ENCODE data around the gene USP20.

Gene USP20

DNA sequence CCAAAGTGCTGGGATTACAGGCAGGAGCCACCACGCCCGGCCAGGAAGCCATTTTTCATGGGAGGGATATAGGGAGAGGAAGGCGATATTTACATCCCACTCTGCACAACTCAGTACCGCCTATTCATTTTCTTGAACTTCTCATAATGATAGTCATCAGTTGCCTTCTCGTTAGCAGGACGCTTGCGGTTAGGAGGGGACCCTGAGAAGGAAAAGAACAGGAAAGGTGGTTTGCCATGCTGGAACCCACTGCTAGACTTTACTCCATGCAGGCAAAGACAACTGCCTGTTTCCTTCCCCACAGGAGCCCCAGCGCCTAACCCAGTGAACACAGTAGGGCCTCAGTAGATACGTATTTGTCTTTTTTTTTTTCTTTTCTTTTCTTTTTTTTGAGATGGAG, 7.2 kb upstream of the USP20 start:
- in situ Hi-C loops (cut with HindIII; ENCODE audit: low sequenced_read_pairs): no loop called here
- no peak for DNase-seq (ENCODE audit: low read depth, low spot score)
- TF ChIP-seq, protein P1, sequence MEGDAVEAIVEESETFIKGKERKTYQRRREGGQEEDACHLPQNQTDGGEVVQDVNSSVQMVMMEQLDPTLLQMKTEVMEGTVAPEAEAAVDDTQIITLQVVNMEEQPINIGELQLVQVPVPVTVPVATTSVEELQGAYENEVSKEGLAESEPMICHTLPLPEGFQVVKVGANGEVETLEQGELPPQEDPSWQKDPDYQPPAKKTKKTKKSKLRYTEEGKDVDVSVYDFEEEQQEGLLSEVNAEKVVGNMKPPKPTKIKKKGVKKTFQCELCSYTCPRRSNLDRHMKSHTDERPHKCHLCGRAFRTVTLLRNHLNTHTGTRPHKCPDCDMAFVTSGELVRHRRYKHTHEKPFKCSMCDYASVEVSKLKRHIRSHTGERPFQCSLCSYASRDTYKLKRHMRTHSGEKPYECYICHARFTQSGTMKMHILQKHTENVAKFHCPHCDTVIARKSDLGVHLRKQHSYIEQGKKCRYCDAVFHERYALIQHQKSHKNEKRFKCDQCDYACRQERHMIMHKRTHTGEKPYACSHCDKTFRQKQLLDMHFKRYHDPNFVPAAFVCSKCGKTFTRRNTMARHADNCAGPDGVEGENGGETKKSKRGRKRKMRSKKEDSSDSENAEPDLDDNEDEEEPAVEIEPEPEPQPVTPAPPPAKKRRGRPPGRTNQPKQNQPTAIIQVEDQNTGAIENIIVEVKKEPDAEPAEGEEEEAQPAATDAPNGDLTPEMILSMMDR (IDR thresholded peaks at IDR 0.05; ENCODE audit: low read depth, low read length): no peak
- H3K4me3 ChIP-seq (ENCODE audit: low read depth, low read length): no peak overlapping the region

DNA sequence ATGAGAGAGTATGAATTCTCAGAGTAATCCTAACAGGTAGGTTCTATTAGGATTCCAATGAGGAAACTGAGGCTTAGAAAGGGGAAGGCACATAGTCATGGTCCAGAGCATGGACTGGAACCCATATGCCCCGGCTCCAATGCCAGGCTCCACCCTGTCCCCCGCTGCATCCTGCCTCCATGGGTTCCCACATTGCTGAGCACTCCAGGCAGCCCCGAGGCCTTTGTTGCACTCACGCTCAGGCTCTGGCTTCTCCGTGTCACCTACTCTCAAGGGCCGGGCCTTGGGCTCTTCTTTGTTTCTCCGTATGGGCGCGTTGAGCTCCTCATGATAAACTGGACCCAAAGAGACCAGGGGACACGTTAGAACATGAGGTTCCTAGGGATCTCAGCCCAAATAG, 6.3 kb upstream of the USP20 start:
- DNase-seq (ENCODE audit: low read depth, low spot score): no peak
- in situ Hi-C loops (cut with HindIII; ENCODE audit: low sequenced_read_pairs): no loop called here
- no peak overlapping the region for H3K4me3 ChIP-seq (ENCODE audit: low read depth, low read length)
- TF ChIP-seq, protein P1 (IDR thresholded peaks at IDR 0.05; ENCODE audit: low read depth, low read length): no peak

DNA sequence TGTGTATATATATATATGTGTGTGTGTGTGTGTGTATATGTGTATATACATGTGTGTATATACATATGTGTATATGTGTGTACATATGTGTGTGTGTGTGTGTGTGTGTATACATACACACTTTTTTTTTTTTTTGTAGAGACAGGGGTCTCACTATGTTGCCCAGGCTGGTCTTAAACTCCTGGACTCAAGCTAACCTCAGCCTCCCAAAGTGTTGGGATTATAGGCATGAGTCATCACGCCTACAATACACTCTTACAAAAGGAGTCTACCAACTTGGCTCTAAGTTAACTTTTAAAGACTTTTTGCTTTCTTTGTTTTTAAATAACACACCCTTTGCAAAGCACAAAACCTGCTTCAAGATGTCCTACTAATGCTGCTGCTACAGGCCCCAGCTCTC, 2.3 kb upstream of the USP20 start:
- no peak overlapping the region for H3K4me3 ChIP-seq (ENCODE audit: low read depth, low read length)
- in situ Hi-C loops (cut with HindIII; ENCODE audit: low sequenced_read_pairs): no loop called here
- TF ChIP-seq, protein P1 (IDR thresholded peaks at IDR 0.05; ENCODE audit: low read depth, low read length): no peak
- no peak for DNase-seq (ENCODE audit: low read depth, low spot score)

DNA sequence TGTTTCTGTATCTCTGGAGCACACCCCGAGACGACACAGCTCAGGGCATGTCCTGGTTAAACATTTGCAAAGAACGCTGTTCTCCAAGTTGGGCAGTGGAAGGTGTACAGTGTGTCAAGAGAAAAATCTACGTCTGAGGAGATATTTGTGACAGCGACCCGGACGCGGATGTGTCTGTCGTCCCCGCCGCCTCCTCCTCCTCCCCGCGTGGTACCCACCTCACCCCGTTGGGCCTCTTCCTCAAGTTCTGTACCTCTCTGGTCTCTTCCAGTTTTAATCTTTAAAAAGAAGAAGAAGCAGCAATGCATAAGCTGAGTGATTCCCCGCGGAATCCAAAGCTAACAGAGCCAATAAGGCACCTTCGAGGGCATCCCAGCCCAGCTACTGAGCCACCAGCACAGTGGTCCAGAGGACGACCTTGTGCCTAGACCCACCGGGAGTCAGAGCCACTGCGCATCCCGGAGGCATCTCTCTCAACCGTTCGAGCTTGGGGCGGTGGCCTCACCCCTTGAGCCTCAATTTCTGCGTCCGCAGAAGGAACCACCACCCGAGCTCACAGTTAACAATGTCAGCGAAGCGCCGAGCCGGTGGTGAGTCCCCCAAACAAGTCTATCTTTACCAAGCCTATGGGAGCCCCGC, 650 bp upstream of the USP20 start:
- in situ Hi-C loops (cut with HindIII; ENCODE audit: low sequenced_read_pairs): no loop called here
- peak; percentile 7 for DNase-seq (ENCODE audit: low read depth, low spot score)
- TF ChIP-seq, protein P1 (IDR thresholded peaks at IDR 0.05; ENCODE audit: low read depth, low read length): no peak
- H3K4me3 ChIP-seq (ENCODE audit: low read depth, low read length): peak overlapping the region; percentile 94

DNA sequence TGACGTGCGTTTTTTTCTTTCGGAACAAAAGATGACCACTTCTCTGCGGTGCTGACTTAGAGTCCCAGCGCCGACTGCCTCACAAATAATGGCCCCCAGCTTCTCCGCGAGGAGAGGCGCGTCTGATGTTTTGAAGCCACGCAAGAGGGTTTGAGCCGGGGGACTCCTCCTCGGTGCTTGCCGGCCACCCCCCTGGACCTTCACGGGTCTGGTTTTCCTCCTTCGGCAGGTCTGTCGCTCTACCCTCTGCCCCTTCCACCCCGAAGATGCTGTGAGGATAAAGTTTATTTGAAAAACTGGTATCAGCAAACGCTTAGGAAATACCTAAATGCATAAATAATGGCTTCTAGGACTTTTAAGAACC, 584 bp downstream of the USP20 start:
- TF ChIP-seq, protein P1 (IDR thresholded peaks at IDR 0.05; ENCODE audit: low read depth, low read length): no peak
- no peak for DNase-seq (ENCODE audit: low read depth, low spot score)
- H3K4me3 ChIP-seq (ENCODE audit: low read depth, low read length): peak overlapping the region; percentile 94
- in situ Hi-C loops (cut with HindIII; ENCODE audit: low sequenced_read_pairs): no loop called here

DNA sequence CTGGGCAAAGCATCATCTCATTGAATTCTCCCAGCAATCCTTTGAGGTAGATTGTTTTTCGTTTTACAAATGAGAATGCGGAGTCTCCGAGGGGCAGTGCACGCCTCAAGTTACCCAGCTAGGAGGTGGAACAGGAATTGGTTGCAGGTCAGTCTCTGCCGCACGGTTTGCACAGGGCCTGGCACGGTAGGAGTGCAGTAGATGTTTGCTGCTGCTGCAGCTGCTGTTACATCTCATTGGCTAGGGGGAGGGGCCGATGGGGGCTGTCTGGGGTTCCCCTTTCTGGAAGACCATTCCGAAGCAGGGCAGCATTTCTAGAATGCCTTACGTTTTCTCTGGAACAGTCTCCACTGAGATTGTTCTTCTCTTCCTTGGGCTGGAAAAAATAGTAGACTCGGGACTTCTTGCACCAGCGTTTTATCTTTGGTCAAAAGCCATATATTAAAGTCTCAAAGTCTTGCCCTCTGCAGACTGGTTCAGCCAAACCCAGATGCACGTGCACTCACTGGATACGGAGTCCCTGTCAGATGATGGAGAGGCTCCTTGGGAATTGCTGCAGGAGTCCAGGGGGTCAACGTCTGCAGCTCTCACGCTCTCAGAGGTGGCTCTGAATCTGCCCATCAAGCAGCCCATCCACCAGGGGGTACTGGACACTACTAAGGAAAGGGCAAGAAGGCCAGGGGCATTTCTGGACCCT, 1.2 kb downstream of the USP20 start:
- no peak for DNase-seq (ENCODE audit: low read depth, low spot score)
- TF ChIP-seq, protein P1 (IDR thresholded peaks at IDR 0.05; ENCODE audit: low read depth, low read length): no peak
- in situ Hi-C loops (cut with HindIII; ENCODE audit: low sequenced_read_pairs): no loop called here
- H3K4me3 ChIP-seq (ENCODE audit: low read depth, low read length): peak overlapping the region; percentile 94
